Body of pancreas (tissue), 4 donors: ENCODE measurements around the gene STAT2.

Experiments used
- POLR2A ChIP-seq, 3 donors: fragments of 450-650 bp; IDR thresholded peaks; one replicate each; pipeline ENCODE4 v1.6.1; 2016; ENCODE audit warnings: antibody characterized with exemption in 3 of 3, mild to moderate bottlenecking in 2 of 3
- TF ChIP-seq, protein P1 (sequence below), 7 experiments: fragments of 450-650 bp in 4 of 7; fragments of 200-600 bp in 3 of 7; sonication (generic) in 3 of 7; IDR thresholded peaks; one replicate each; pipeline ENCODE4 v1.5.1; 2016 to 2019; ENCODE audit warnings: antibody characterized with exemption in 7 of 7

DNA sequence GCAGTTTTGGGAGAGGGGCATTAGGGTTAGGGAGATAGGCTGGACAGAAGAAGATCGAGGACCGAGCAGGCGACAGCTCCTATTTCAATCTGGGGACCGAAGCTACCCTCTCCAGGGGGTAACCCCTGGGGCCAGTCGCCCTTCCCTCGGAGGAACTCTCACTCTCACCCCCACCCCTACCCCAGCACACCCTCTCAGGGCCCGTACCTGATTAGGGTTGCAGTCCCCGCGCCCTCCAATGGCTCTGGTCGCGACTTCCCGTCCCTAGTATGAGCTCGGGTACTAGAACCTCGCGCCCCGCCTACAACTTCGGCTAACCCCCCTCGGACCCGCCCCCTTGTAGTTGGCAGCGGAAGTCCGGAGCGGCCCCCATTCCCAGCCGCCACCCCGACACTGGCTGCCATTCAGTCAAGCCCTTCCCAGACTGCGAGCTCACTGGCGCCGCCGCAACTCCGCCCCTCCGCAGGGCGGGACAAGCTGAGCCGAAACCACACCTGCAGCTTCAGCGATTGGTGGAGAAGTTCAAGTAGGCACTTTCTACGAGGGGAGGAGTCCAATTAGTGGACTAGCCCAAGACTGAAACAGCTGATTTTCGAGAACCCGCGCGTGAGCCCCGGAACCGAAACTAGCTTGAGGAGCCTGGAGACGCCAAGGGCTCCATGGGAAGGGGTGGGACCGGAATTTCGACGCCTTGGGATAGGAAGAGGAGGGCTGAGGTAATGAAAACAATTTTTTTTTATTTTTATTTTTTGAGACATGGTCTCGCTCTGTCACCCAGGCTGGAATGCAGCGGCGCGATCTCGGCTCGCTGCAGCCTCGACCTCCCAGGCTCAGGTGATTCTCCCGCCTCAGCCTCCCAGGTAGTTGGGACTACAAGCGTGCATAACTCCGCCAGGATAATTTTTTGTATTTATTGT, at the start of gene STAT2:
- TF ChIP-seq, protein P1, sequence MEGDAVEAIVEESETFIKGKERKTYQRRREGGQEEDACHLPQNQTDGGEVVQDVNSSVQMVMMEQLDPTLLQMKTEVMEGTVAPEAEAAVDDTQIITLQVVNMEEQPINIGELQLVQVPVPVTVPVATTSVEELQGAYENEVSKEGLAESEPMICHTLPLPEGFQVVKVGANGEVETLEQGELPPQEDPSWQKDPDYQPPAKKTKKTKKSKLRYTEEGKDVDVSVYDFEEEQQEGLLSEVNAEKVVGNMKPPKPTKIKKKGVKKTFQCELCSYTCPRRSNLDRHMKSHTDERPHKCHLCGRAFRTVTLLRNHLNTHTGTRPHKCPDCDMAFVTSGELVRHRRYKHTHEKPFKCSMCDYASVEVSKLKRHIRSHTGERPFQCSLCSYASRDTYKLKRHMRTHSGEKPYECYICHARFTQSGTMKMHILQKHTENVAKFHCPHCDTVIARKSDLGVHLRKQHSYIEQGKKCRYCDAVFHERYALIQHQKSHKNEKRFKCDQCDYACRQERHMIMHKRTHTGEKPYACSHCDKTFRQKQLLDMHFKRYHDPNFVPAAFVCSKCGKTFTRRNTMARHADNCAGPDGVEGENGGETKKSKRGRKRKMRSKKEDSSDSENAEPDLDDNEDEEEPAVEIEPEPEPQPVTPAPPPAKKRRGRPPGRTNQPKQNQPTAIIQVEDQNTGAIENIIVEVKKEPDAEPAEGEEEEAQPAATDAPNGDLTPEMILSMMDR (IDR thresholded peaks at IDR 0.05) = peak in 1 of 7 experiments; percentile 3
- peak; percentile 59 to 90 (median 90) for TF ChIP-seq POLR2A (IDR thresholded peaks at IDR 0.05)
